Measurements from ENCODE around the gene PKM. TPM values are rescaled to one million over a fixed set of nuclear protein-coding genes. Genes with fewer than 3 reads are reported as not detected.

The PKM gene
- total and polyA plus RNA-seq, 7 donors = 135 to 582 (median 210) TPM

GRCh38 chr15:72168131-72168807 is 62.7 kb downstream of the PKM start:
- H3K27ac ChIP-seq = no peak overlapping the region
- H3K36me3 ChIP-seq = no peaks in the 10 kb centered on the region
- intact Hi-C loops (cut with DNase I) = no loop called here
- no peaks in the 10 kb centered on the region for H3K9me3 ChIP-seq
- H3K27me3 ChIP-seq = no peaks in the 10 kb centered on the region
- no peak for DNase-seq
- TF ChIP-seq EP300 (IDR thresholded peaks at IDR 0.05) = no peak
- no peak for TF ChIP-seq POLR2AphosphoS5 (IDR thresholded peaks at IDR 0.05)
- no peak for TF ChIP-seq POLR2A (IDR thresholded peaks at IDR 0.05)
- TF ChIP-seq CTCF (IDR thresholded peaks at IDR 0.05) = no peak
- no peaks in the 10 kb centered on the region for H3K4me1 ChIP-seq
- WGBS, 2 donors = 31 to 61% methylated on average over 7 of the region's 7 CpGs
- H3K4me3 ChIP-seq = no peak overlapping the region

GRCh38 chr15:72167445-72167844 is 63.5 kb downstream of the PKM start:
- no peak overlapping the region for H3K4me3 ChIP-seq
- WGBS, 2 donors = 76 to 77% methylated on average over 6 of the region's 6 CpGs
- intact Hi-C loops (cut with DNase I) = no loop called here
- no peaks in the 10 kb centered on the region for H3K4me1 ChIP-seq
- H3K36me3 ChIP-seq = no peaks in the 10 kb centered on the region
- H3K27ac ChIP-seq = no peak overlapping the region
- no peak for DNase-seq
- H3K27me3 ChIP-seq = no peaks in the 10 kb centered on the region
- no peaks in the 10 kb centered on the region for H3K9me3 ChIP-seq
- TF ChIP-seq EP300 (IDR thresholded peaks at IDR 0.05) (no peak), CTCF (IDR thresholded peaks at IDR 0.05) (no peak)

- H3K9me3 ChIP-seq = no peaks in the 10 kb centered on the region
- H3K4me1 ChIP-seq = no peaks in the 10 kb centered on the region
- intact Hi-C loops (cut with DNase I) = no loop called here
- DNase-seq = no peak
- H3K27ac ChIP-seq = no peak overlapping the region
- TF ChIP-seq POLR2AphosphoS5 (IDR thresholded peaks at IDR 0.05) (no peak), EP300 (IDR thresholded peaks at IDR 0.05) (no peak)
- H3K36me3 ChIP-seq = no peaks in the 10 kb centered on the region
- WGBS, 2 donors = 94 to 95% methylated on average over 5 of the region's 5 CpGs
- no peak overlapping the region for H3K4me3 ChIP-seq
- no peaks in the 10 kb centered on the region for H3K27me3 ChIP-seq
Measured at GRCh38 chr15:72166716-72167417, 64.1 kb downstream of the PKM start.

GRCh38 chr15:72163719-72164118 is 67.3 kb downstream of the PKM start:
- intact Hi-C loops (cut with DNase I) = no loop called here
- no peak overlapping the region for H3K4me3 ChIP-seq
- no peaks in the 10 kb centered on the region for H3K9me3 ChIP-seq
- no peak for DNase-seq
- H3K36me3 ChIP-seq = no peaks in the 10 kb centered on the region
- H3K4me1 ChIP-seq = peaks cover 0 to 4% (median 0%) of the 10 kb centered on the region in 4 donors
- TF ChIP-seq CTCF (IDR thresholded peaks at IDR 0.05) = no peak
- TF ChIP-seq POLR2A (IDR thresholded peaks at IDR 0.05) = no peak
- no peak for TF ChIP-seq POLR2AphosphoS5 (IDR thresholded peaks at IDR 0.05)
- TF ChIP-seq EP300 (IDR thresholded peaks at IDR 0.05) = no peak
- no peaks in the 10 kb centered on the region for H3K27me3 ChIP-seq
- H3K27ac ChIP-seq = no peak overlapping the region
- 83 to 86% methylated on average over 4 of the region's 4 CpGs for WGBS, 2 donors

GRCh38 chr15:72162569-72162968 is 68.4 kb downstream of the PKM start:
- no peak for TF ChIP-seq POLR2A (IDR thresholded peaks at IDR 0.05)
- TF ChIP-seq CTCF (IDR thresholded peaks at IDR 0.05) = no peak
- TF ChIP-seq POLR2AphosphoS5 (IDR thresholded peaks at IDR 0.05) = no peak
- TF ChIP-seq EP300 (IDR thresholded peaks at IDR 0.05) = no peak
- H3K4me3 ChIP-seq = no peak overlapping the region
- H3K27me3 ChIP-seq = no peaks in the 10 kb centered on the region
- no peak for DNase-seq
- no peaks in the 10 kb centered on the region for H3K9me3 ChIP-seq
- intact Hi-C loops (cut with DNase I) = no loop called here
- WGBS, 2 donors = 91 to 93% methylated on average over 5 of the region's 5 CpGs
- H3K27ac ChIP-seq = no peak overlapping the region
- H3K36me3 ChIP-seq = no peaks in the 10 kb centered on the region
- peaks cover 0 to 4% (median 0%) of the 10 kb centered on the region in 4 donors for H3K4me1 ChIP-seq

Measured in sigmoid colon (tissue), 7 donors.